GM12892 (cell line): ENCODE measurements around the gene PFKFB3.

ENCODE experiments used
- POLR2A ChIP-seq: IDR thresholded peaks from 2 replicates; pipeline ENCODE4 v1.6.1; 2011; ENCODE audit warnings: low read depth, low read length, control low read depth
- POLR2AphosphoS5 ChIP-seq: IDR thresholded peaks from 2 replicates; pipeline ENCODE4 v1.6.1; 2011; ENCODE audit warnings: low read depth, low read length, control low read depth

- no peak for TF ChIP-seq POLR2A
- no peak for TF ChIP-seq POLR2AphosphoS5
These were observed 22.0 kb downstream of the PFKFB3 start for GRCh38 chr10:6224781-6225180.
